ENCODE results near the gene NSUN6.
"Not testable (repeated sequence)": the region's sequence is repeated elsewhere in the genome, so short reads cannot be mapped to it uniquely, and the experiment has no call there.

The NSUN6 gene

GRCh38 chr10:18659819-18660535 lies 8.6 kb upstream of the NSUN6 start:
- peak; percentile 23 for DNase-seq (ENCODE audit: low spot score)

- DNase-seq (ENCODE audit: low spot score): peak; percentile 91
Measured at GRCh38 chr10:18659125-18659818, 7.9 kb upstream of the NSUN6 start, which contains the start of gene ARL5B. TSS of gene ARL5B (plus strand) at chr10:18659431. CDS start at chr10:18659638, 207 bp downstream.

GRCh38 chr10:18658271-18659124 lies 7.1 kb upstream of the NSUN6 start:
- peak; percentile 10 for DNase-seq (ENCODE audit: low spot score)

- no peak for DNase-seq (ENCODE audit: low spot score)
Measured at GRCh38 chr10:18656724-18657123, 5.3 kb upstream of the NSUN6 start.

- no peak for DNase-seq (ENCODE audit: low spot score)
Measured at GRCh38 chr10:18653112-18653511, 1.7 kb upstream of the NSUN6 start.

- peak; percentile 32 for DNase-seq (ENCODE audit: low spot score)
Measured at GRCh38 chr10:18650404-18650997, 886 bp downstream of the NSUN6 start.

GRCh38 chr10:18649364-18649959 lies 1.9 kb downstream of the NSUN6 start:
- DNase-seq (ENCODE audit: low spot score): peak; percentile 31

- no peak for DNase-seq (ENCODE audit: low spot score)
Measured at GRCh38 chr10:18647945-18648344, 3.4 kb downstream of the NSUN6 start.

GRCh38 chr10:18647151-18647550 lies 4.2 kb downstream of the NSUN6 start:
- DNase-seq (ENCODE audit: low spot score): no peak

GRCh38 chr10:18639719-18640118 lies 11.7 kb downstream of the NSUN6 start:
- DNase-seq (ENCODE audit: low spot score): not testable (repeated sequence)

GRCh38 chr10:18637400-18637799 lies 14.0 kb downstream of the NSUN6 start:
- not testable (repeated sequence) for DNase-seq (ENCODE audit: low spot score)

GRCh38 chr10:18635995-18636394 lies 15.4 kb downstream of the NSUN6 start:
- DNase-seq (ENCODE audit: low spot score): no peak

- DNase-seq (ENCODE audit: low spot score): not testable (repeated sequence)
Measured at GRCh38 chr10:18632500-18632899, 18.9 kb downstream of the NSUN6 start.

- peak; percentile 27 for DNase-seq (ENCODE audit: low spot score)
Measured at GRCh38 chr10:18627452-18628018, 23.9 kb downstream of the NSUN6 start.

- no peak for DNase-seq (ENCODE audit: low spot score)
Measured at GRCh38 chr10:18625886-18626285, 25.5 kb downstream of the NSUN6 start.

- DNase-seq (ENCODE audit: low spot score): not testable (repeated sequence)
Measured at GRCh38 chr10:18623671-18624070, 27.7 kb downstream of the NSUN6 start.

GRCh38 chr10:18620856-18621255 lies 30.5 kb downstream of the NSUN6 start:
- no peak for DNase-seq (ENCODE audit: low spot score)

- no peak for DNase-seq (ENCODE audit: low spot score)
Measured at GRCh38 chr10:18619016-18619415, 32.4 kb downstream of the NSUN6 start.

GRCh38 chr10:18616337-18616736 lies 35.0 kb downstream of the NSUN6 start:
- peak; percentile 23 for DNase-seq (ENCODE audit: low spot score)

- DNase-seq (ENCODE audit: low spot score): no peak
Measured at GRCh38 chr10:18615618-18616017, 35.8 kb downstream of the NSUN6 start.

GRCh38 chr10:18611168-18611567 lies 40.2 kb downstream of the NSUN6 start:
- DNase-seq (ENCODE audit: low spot score): no peak
